GM18870 (cell line): Measurements from ENCODE around the gene MLPH.

Experiments used
- ATAC-seq: cut with Tn5 transposase; IDR thresholded peaks from one replicate; pipeline ENCODE4 v1.9.1; 2021; ENCODE audit warnings: moderate library complexity; ENCODE audit not compliant: unreplicated experiment

The MLPH gene

GRCh38 chr2:237564526-237565131 is 77.6 kb downstream of the MLPH start:
- no peak for ATAC-seq

- no peak for ATAC-seq
These were observed 78.9 kb downstream of the MLPH start for GRCh38 chr2:237565974-237566373.

- no peak for ATAC-seq
These were observed 79.6 kb downstream of the MLPH start, which contains the start of gene PRLH for GRCh38 chr2:237566401-237567235. Gene PRLH, plus strand, starts transcription at chr2:237566574. Its CDS starts 0 bp downstream, at chr2:237566574.

- no peak for ATAC-seq
These were observed 80.4 kb downstream of the MLPH start for GRCh38 chr2:237567276-237568029.

GRCh38 chr2:237568121-237568660 is 81.1 kb downstream of the MLPH start:
- no peak for ATAC-seq

- ATAC-seq = no peak
These were observed 82.0 kb downstream of the MLPH start for GRCh38 chr2:237569041-237569440.

GRCh38 chr2:237569896-237570295 is 82.8 kb downstream of the MLPH start:
- no peak for ATAC-seq

GRCh38 chr2:237570776-237571335 is 83.8 kb downstream of the MLPH start:
- no peak for ATAC-seq

GRCh38 chr2:237571551-237571950 is 84.5 kb downstream of the MLPH start:
- no peak for ATAC-seq

GRCh38 chr2:237572021-237572741 is 85.1 kb downstream of the MLPH start:
- no peak for ATAC-seq

- no peak for ATAC-seq
These were observed 85.7 kb downstream of the MLPH start for GRCh38 chr2:237572742-237573101.

- ATAC-seq = no peak
These were observed 86.8 kb downstream of the MLPH start for GRCh38 chr2:237573721-237574415.

- ATAC-seq = no peak
These were observed 87.4 kb downstream of the MLPH start for GRCh38 chr2:237574467-237574866.

- no peak for ATAC-seq
These were observed 88.1 kb downstream of the MLPH start for GRCh38 chr2:237574894-237575868.

- no peak for ATAC-seq
These were observed 89.1 kb downstream of the MLPH start for GRCh38 chr2:237575869-237576862.

GRCh38 chr2:237576974-237577373 is 89.9 kb downstream of the MLPH start:
- no peak for ATAC-seq

- no peak for ATAC-seq
These were observed 90.4 kb downstream of the MLPH start for GRCh38 chr2:237577458-237577857.
